ENCODE data around the gene ITGAL. TPM values are rescaled to one million over a fixed set of nuclear protein-coding genes. Genes with fewer than 3 reads are reported as not detected.

The ITGAL gene
- total RNA-seq, 1 donor from 2014 or later, result 4.2 TPM

GRCh38 chr16:30571445-30572322 lies 99.1 kb downstream of the ITGAL start, which contains the start of gene ZNF688:
Gene ZNF688 (minus strand): TSS chr16:30571714. CDS start chr16:30571629, 85 bp downstream.
- peak within 1 kb of the TSS; percentile 97 for H3K9ac ChIP-seq (ENCODE audit: low read depth in 1 of 3, low read length in 3 of 3)
- H3K4me3 ChIP-seq (ENCODE audit: low read length in 3 of 3), result peak within 1 kb of the TSS; percentile 88 to 92 (median 91)
- peaks cover 16 to 24% (median 23%) of the 10 kb centered on the region in 3 donors for H3K4me1 ChIP-seq (ENCODE audit: control insufficient read depth in 3 of 3, insufficient read depth in 3 of 3, low read length in 3 of 3)

More at GRCh38 chr16:30571445-30572322, 99.1 kb downstream of the ITGAL start, which contains the start of gene ZNF688:
- Histone ChIP-seq H3K36me3 (ENCODE audit: control insufficient read depth in 3 of 3, insufficient read depth in 3 of 3, low read length in 3 of 3) (no peaks in the 10 kb centered on the region), H3K27ac (ENCODE audit: low read depth, low read length) (peak within 1 kb of the TSS; percentile 93), H3K27me3 (ENCODE audit: control insufficient read depth in 3 of 3, insufficient read depth in 3 of 3, low read length in 3 of 3) (no peaks in the 10 kb centered on the region), H3K9me3 (ENCODE audit: control insufficient read depth in 3 of 3, low read length in 3 of 3) (no peaks in the 10 kb centered on the region)

Small RNA genes lying within 50 kb of the gene (small RNA-seq; reads per million reads assigned to genes)
- gene MIR4518 (not detected), gene RF00019 (not detected), gene RNU7-61P (not detected)

Other genes with a start within 250 kb of the ITGAL start
- gene NPIPB13, start 224.3 kb upstream of the ITGAL start, total RNA-seq, result 3.7 TPM
- gene CD2BP2, start 117.4 kb upstream of the ITGAL start, total RNA-seq, result 24.5 TPM
- gene TBC1D10B, start 102.2 kb upstream of the ITGAL start, total RNA-seq, result 24.5 TPM
- gene MYL11, start 97.9 kb upstream of the ITGAL start, total RNA-seq, result 12,119 TPM
- 0.52 TPM for gene SEPTIN1, start 90.2 kb upstream of the ITGAL start, total RNA-seq
- gene ZNF48, start 77.3 kb upstream of the ITGAL start, total RNA-seq, result 6.3 TPM
- 5.2 TPM for gene ZNF771, start 65.1 kb upstream of the ITGAL start, total RNA-seq
- 26.1 TPM for gene DCTPP1, start 42.7 kb upstream of the ITGAL start, total RNA-seq
- gene SEPHS2, start 26.9 kb upstream of the ITGAL start, total RNA-seq, result 7.3 TPM
- 23.5 TPM for gene ZNF768, start 53.8 kb downstream of the ITGAL start, total RNA-seq
- gene ZNF747, start 62.1 kb downstream of the ITGAL start, total RNA-seq, result 8.4 TPM
- 3.7 TPM for gene ZNF764, start 85.6 kb downstream of the ITGAL start, total RNA-seq
- 5.7 TPM for gene ZNF688, start 99.0 kb downstream of the ITGAL start, total RNA-seq
- gene ZNF785, start 113.0 kb downstream of the ITGAL start, total RNA-seq, result 10.4 TPM
- gene ZNF689, start 137.6 kb downstream of the ITGAL start, total RNA-seq, result 4.7 TPM
- 6.8 TPM for gene PRR14, start 178.2 kb downstream of the ITGAL start, total RNA-seq
- gene FBRS, start 185.7 kb downstream of the ITGAL start, total RNA-seq, result 7.3 TPM
- gene SRCAP, start 226.4 kb downstream of the ITGAL start, total RNA-seq, result 17.2 TPM

Measured in skeletal muscle tissue (tissue), 5 donors.